HEK293 (cell line): Measurements from ENCODE around the gene TMEM243.

Experiments
- CTCF ChIP-seq: fragments of 450-650 bp; formaldehyde crosslinking; IDR thresholded peaks from 2 replicates; pipeline ENCODE4 v1.5.1; 2016; ENCODE audit warnings: missing biosample characterization, missing genetic modification characterization
- ELK4 ChIP-seq: IDR thresholded peaks from 2 replicates; pipeline ENCODE4 v1.6.1; 2011; ENCODE audit warnings: mild to moderate bottlenecking, low read depth, low read length, borderline replicate concordance
- KLF17 ChIP-seq: fragments of 450-650 bp; formaldehyde crosslinking; IDR thresholded peaks from 2 replicates; pipeline ENCODE4 v1.5.1; 2016; ENCODE audit warnings: missing biosample characterization, missing genetic modification characterization
- KLF8 ChIP-seq: fragments of 450-650 bp; formaldehyde crosslinking; IDR thresholded peaks from 2 replicates; pipeline ENCODE4 v1.5.1; 2016; ENCODE audit warnings: missing biosample characterization, missing genetic modification characterization
- RBAK ChIP-seq: fragments of 450-650 bp; formaldehyde crosslinking; IDR thresholded peaks from 2 replicates; pipeline ENCODE4 v1.5.1; 2016; ENCODE audit warnings: missing biosample characterization, missing genetic modification characterization
- REST ChIP-seq: fragments of 450-650 bp; formaldehyde crosslinking; IDR thresholded peaks from 2 replicates; pipeline ENCODE4 v1.5.1; 2016; ENCODE audit warnings: missing biosample characterization, missing genetic modification characterization
- ZNF501 ChIP-seq: fragments of 450-650 bp; formaldehyde crosslinking; IDR thresholded peaks from 2 replicates; pipeline ENCODE4 v1.5.1; 2016; ENCODE audit warnings: missing biosample characterization, missing genetic modification characterization
- ZNF580 ChIP-seq: fragments of 450-650 bp; formaldehyde crosslinking; IDR thresholded peaks from 2 replicates; pipeline ENCODE4 v1.5.1; 2016; ENCODE audit warnings: missing biosample characterization, missing genetic modification characterization
- ZNF585B ChIP-seq: fragments of 450-650 bp; formaldehyde crosslinking; IDR thresholded peaks from 2 replicates; pipeline ENCODE4 v1.5.1; 2016; ENCODE audit warnings: missing biosample characterization, missing genetic modification characterization
- ZNF623 ChIP-seq: fragments of 450-650 bp; formaldehyde crosslinking; IDR thresholded peaks from 2 replicates; pipeline ENCODE4 v1.5.1; 2016; ENCODE audit warnings: missing biosample characterization, missing genetic modification characterization
- ZNF639 ChIP-seq: fragments of 450-650 bp; formaldehyde crosslinking; IDR thresholded peaks from 2 replicates; pipeline ENCODE4 v1.5.1; 2016; ENCODE audit warnings: missing biosample characterization, missing genetic modification characterization
- ZNF792 ChIP-seq: fragments of 450-650 bp; formaldehyde crosslinking; IDR thresholded peaks from 2 replicates; pipeline ENCODE4 v1.5.1; 2016; ENCODE audit warnings: missing biosample characterization, missing genetic modification characterization

GRCh38 chr7:87204933-87205332 lies 14.6 kb downstream of the TMEM243 start:
- TF ChIP-seq ZNF792 (tag by site-specific recombination) (no peak), KLF8 (no peak), CTCF (tag by site-specific recombination) (no peak), ELK4 (no peak), ZNF501 (tag by site-specific recombination) (no peak), REST (tag by site-specific recombination) (no peak), KLF17 (tag by site-specific recombination) (no peak), ZNF623 (tag by site-specific recombination) (no peak), ZNF585B (peak; percentile 99), RBAK (tag by site-specific recombination) (no peak), ZNF580 (tag by site-specific recombination) (no peak), ZNF639 (no peak)
